GM12878 (cell line): ENCODE data around the gene FAM3B. TPM values are rescaled to one million over a fixed set of nuclear protein-coding genes. Genes with fewer than 3 reads are reported as not detected.

Experiments
- ATAC-seq: fragments of 200-7000 bp; cut with Tn5 transposase; 3 replicates; pipeline ENCODE4 v1.9.1; 2020; ENCODE audit warnings: mild to moderate bottlenecking, moderate library complexity
- BruUV-seq: library from RNA; stranded (reverse); fragments of 400-500 nt; replicated peaks from 2 replicates; lab custom pipeline; 2021; lab: Mats Ljungman, UMichigan
- CTCF ChIA-PET: fragments of 300-600 bp; sonication (Branson Sonifier 250); formaldehyde crosslinking; extraction: SDS; loops from one replicate; lab custom pipeline; 2021; ENCODE audit warnings: inconsistent platforms; lab: Yijun Ruan, JAX
- POLR2A ChIA-PET: fragments of 350-600 bp; formaldehyde crosslinking; extraction: SDS; loops from one replicate; lab custom pipeline; 2021; ENCODE audit warnings: inconsistent platforms; lab: Charles Lee
- RAD21 ChIA-PET: fragments of 300-600 bp; sonication (Branson Sonifier 250); formaldehyde crosslinking; loops from one replicate; lab custom pipeline; 2023; ENCODE audit warnings: antibody characterized with exemption; ENCODE audit not compliant: unreplicated experiment; lab: Charles Lee
- SMC1A ChIA-PET: fragments of 300-600 bp; sonication (Branson Sonifier 250); formaldehyde crosslinking; loops from one replicate; lab custom pipeline; 2023; ENCODE audit not compliant: unreplicated experiment, uncharacterized antibody; lab: Charles Lee
- DNase-seq: peaks from one replicate; pipeline ENCODE4 v3.0.0-alpha.2; 2011; ENCODE audit warnings: low read depth, low spot score
- FAIRE-seq: peaks from 3 replicates; lab custom pipeline; 2011; peaks lifted over from hg19 to GRCh38; lab: Jason Lieb, UNC
- H2AFZ ChIP-seq: 2 replicates; pipeline ENCODE4 v1.6.0; 2011; ENCODE audit warnings: low read depth, low read length, control low read depth; ENCODE audit not compliant: control insufficient read depth
- H3K27ac ChIP-seq: 2 replicates; pipeline ENCODE4 v1.5.1; 2011; ENCODE audit warnings: control low read depth; ENCODE audit not compliant: control insufficient read depth, insufficient read depth
- H3K27me3 ChIP-seq, 2 experiments: replicated peaks in 1 of 2; 2 replicates each; pipeline versions ENCODE4 v1.6.0 to v1.6.1; 2011; ENCODE audit warnings: low read length in 1 of 2; ENCODE audit not compliant: control insufficient read depth in 2 of 2, insufficient read depth in 2 of 2
- H3K36me3 ChIP-seq, 2 experiments: 2 replicates each; pipeline ENCODE4 v1.5.1; 2011; ENCODE audit warnings: low read length in 1 of 2; ENCODE audit not compliant: control insufficient read depth in 2 of 2, insufficient read depth in 2 of 2
- H3K4me1 ChIP-seq: 2 replicates; pipeline ENCODE4 v1.6.1; 2011; ENCODE audit warnings: mild to moderate bottlenecking, low read length, moderate library complexity, mixed read lengths; ENCODE audit not compliant: control insufficient read depth, insufficient read depth
- H3K4me2 ChIP-seq: 2 replicates; pipeline ENCODE4 v1.6.0; 2011; ENCODE audit warnings: control low read depth; ENCODE audit not compliant: control insufficient read depth, insufficient read depth
- H3K4me3 ChIP-seq: fragments of 200-600 bp; sonication (generic); 2 replicates; pipeline ENCODE4 v1.5.1; 2016
- H3K79me2 ChIP-seq: 2 replicates; pipeline ENCODE4 v1.6.0; 2011; ENCODE audit warnings: low read length; ENCODE audit not compliant: control insufficient read depth, insufficient read depth
- H3K9ac ChIP-seq: 2 replicates; pipeline ENCODE4 v1.8.0; 2011; ENCODE audit warnings: low read length, control low read depth, mixed read lengths; ENCODE audit not compliant: control insufficient read depth, insufficient read depth
- H3K9me3 ChIP-seq: replicated peaks from 3 replicates; pipeline ENCODE4 v1.5.1; 2011; ENCODE audit warnings: mild to moderate bottlenecking, low read length; ENCODE audit not compliant: control insufficient read depth, insufficient read depth
- H4K20me1 ChIP-seq: 2 replicates; pipeline ENCODE4 v1.6.0; 2011; ENCODE audit not compliant: control insufficient read depth, insufficient read depth
- NFYB ChIP-seq: IDR thresholded peaks from 2 replicates; pipeline ENCODE4 v1.6.1; 2011; ENCODE audit warnings: low read depth, mild to moderate bottlenecking, low read length, improper control_type of control experiment, moderate library complexity; ENCODE audit not compliant: insufficient read depth
- POU2F2 ChIP-seq: IDR thresholded peaks from 3 replicates; pipeline ENCODE4 v1.6.1; 2011; ENCODE audit warnings: low read depth, mild to moderate bottlenecking, low read length, borderline replicate concordance
- STAT3 ChIP-seq: IDR thresholded peaks from 2 replicates; pipeline ENCODE4 v1.6.1; 2011; ENCODE audit warnings: low read depth, low read length, improper control_type of control experiment
- ZZZ3 ChIP-seq: IDR thresholded peaks from 2 replicates; pipeline ENCODE4 v1.6.1; 2011; ENCODE audit warnings: low read depth; ENCODE audit not compliant: control insufficient read depth, insufficient read length
- WGBS: methylation state at CpG from one replicate; pipeline ENCODE4 v1.1.6; 2016; ENCODE audit warnings: low lambda C conversion rate; ENCODE audit not compliant: insufficient replicate concordance, insufficient coverage; ENCODE audit errors: missing lambda C conversion rate; 5-methylcytosine and 5-hydroxymethylcytosine counted together
- in situ Hi-C: fragments of 300-500 bp; cut with MboI; formaldehyde crosslinking; loops from 9 replicates; pipeline ENCODE4 v1.14.3; 2018; ENCODE audit warnings: mixed read lengths
- intact Hi-C: fragments of 100-400 bp; cut with micrococcal nuclease; formaldehyde crosslinking; loops from one replicate; pipeline ENCODE4 v1.14.2; 2022; ENCODE audit not compliant: unreplicated experiment
- polyA plus RNA-seq, 11 experiments: library from polyadenylated mRNA; depleted of rRNA in 4 of 11; unstranded in 6 of 11; stranded (reverse) in 5 of 11; fragments of >200 nt; fragmentation: Nextera tagmentation in 4 of 11; fragmentation: Illumina TruSeq in 1 of 11; extraction: Ambion mirVana in 4 of 11; extraction: Trizol in 1 of 11; gene quantifications; 1 replicate in 1 of 11; 2 replicates in 10 of 11; pipeline versions ENCODE4 v1.2.1 to v1.2.3, GENCODE V29; 2011 to 2016; ENCODE audit warnings: inconsistent platforms in 2 of 11, missing spikeins in 2 of 11, low read depth in 1 of 11
- total RNA-seq, 4 experiments: library from RNA; depleted of rRNA in 3 of 4; stranded (reverse); fragments of >200 nt in 3 of 4; fragmentation: Illumina TruSeq in 1 of 4; extraction: Trizol in 1 of 4; gene quantifications; 2 replicates each; pipeline versions ENCODE4 v1.2.1 to v1.2.3, GENCODE V29; 2013 to 2021
- TF ChIP-seq, protein P1 (sequence below): fragments of 450-650 bp; IDR thresholded peaks from 2 replicates; pipeline ENCODE4 v1.6.1; 2017; ENCODE audit warnings: low read depth, mild to moderate bottlenecking, moderate library complexity

FAM3B gene
- total and polyA plus RNA-seq, 10 of the 15 experiments (the other 5 are each of a cell fraction or from before 2014, with no cell fraction given): 0.12 TPM; not detected in 9

DNA sequence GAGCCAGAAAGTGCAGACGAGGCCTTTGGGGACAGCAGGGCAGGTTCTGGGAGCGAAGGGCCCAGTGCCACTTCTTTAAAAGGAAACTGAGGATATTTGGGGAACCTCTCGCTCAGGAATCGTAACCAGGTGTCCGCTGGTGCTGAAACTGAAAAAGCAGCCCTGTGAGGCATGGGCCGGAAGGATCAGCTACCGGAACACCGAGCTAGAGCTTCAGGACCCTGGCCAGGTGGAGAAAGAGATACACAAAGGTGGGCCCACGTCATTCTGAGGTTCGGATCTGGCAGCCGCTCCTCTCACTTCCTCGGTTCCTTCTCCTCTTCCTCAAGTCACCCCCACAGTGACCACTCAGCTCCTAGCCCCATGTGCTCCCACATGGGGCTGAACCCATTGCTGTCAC, 63.3 kb downstream of the FAM3B start:
- no peaks in the 10 kb centered on the region; the same call in 1 of the 2 replicates for H4K20me1 ChIP-seq
- intact Hi-C loops (no loop called here), in situ Hi-C loops (no loop called here)
- ChIA-PET POLR2A (no interaction called here), CTCF (interaction anchor here (0.9 kb wide), 1 partner anchor 97 kb away, joined by 3 read pairs; no protein-coding TSS in a partner anchor), SMC1A (no interaction called here), RAD21 (no interaction called here)
- peaks cover under 1% of the 10 kb centered on the region; the same call in 1 of the 2 replicates for H3K79me2 ChIP-seq
- no peak overlapping the region for H2AFZ ChIP-seq
- DNase-seq (no peak), ATAC-seq (no peak), FAIRE-seq (no peak)
- no peaks in the 10 kb centered on the region for H3K9me3 ChIP-seq
- H3K9ac ChIP-seq: no peak overlapping the region
- no peaks in the 10 kb centered on the region; the same call in 1 of the 2 replicates for H3K4me1 ChIP-seq
- no peak overlapping the region for H3K4me2 ChIP-seq
- TF ChIP-seq POU2F2: no peak
- TF ChIP-seq, protein P1, sequence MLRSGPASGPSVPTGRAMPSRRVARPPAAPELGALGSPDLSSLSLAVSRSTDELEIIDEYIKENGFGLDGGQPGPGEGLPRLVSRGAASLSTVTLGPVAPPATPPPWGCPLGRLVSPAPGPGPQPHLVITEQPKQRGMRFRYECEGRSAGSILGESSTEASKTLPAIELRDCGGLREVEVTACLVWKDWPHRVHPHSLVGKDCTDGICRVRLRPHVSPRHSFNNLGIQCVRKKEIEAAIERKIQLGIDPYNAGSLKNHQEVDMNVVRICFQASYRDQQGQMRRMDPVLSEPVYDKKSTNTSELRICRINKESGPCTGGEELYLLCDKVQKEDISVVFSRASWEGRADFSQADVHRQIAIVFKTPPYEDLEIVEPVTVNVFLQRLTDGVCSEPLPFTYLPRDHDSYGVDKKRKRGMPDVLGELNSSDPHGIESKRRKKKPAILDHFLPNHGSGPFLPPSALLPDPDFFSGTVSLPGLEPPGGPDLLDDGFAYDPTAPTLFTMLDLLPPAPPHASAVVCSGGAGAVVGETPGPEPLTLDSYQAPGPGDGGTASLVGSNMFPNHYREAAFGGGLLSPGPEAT: no peak
- TF ChIP-seq STAT3: no peak
- TF ChIP-seq NFYB: no peak
- no peak for TF ChIP-seq ZZZ3
- no peak overlapping the region for H3K27ac ChIP-seq
- peaks cover 11 to 21% of the 10 kb centered on the region in 2 experiments; a peak in 3 of 4 replicates for H3K36me3 ChIP-seq
- H3K4me3 ChIP-seq: no peak overlapping the region
- H3K27me3 ChIP-seq: no peaks in the 10 kb centered on the region
- BruUV-seq: no TSS peak
- 93% methylated on average over 11 of the region's 12 CpGs for WGBS

DNA sequence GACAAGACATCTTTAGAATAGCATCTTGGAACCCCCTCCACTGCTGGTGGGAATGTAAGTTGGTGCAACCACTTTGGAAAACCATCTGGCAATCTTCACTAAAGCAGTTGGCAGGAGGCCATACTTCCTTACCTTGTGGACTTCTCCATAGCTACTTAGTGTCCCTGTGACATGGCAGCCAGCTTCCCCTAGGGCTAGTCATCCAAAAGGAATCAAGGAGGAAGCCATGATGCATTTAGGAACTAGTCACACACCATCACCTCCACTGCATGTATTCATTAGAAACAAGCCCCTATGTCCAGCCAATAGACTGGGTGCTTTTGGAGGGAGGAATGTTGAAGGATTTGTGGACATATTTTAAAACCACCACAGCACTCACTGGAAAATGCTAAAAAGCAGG, 65.1 kb downstream of the FAM3B start:
- no peak overlapping the region for H3K9ac ChIP-seq
- RAD21 ChIA-PET: no interaction called here
- H3K79me2 ChIP-seq: no peaks in the 10 kb centered on the region
- no peaks in the 10 kb centered on the region for H3K27me3 ChIP-seq
- no TSS peak for BruUV-seq
- in situ Hi-C loops: no loop called here
- H2AFZ ChIP-seq: no peak overlapping the region
- FAIRE-seq (no peak), DNase-seq (no peak), ATAC-seq (no peak)
- H3K4me2 ChIP-seq: no peak overlapping the region
- intact Hi-C loops: no loop called here
- CTCF ChIA-PET: interaction anchor here (0.5 kb wide), 1 partner anchor 23 kb away, joined by 4 read pairs; no protein-coding TSS in a partner anchor
- no peaks in the 10 kb centered on the region for H3K4me1 ChIP-seq
- no peak for TF ChIP-seq STAT3
- POLR2A ChIA-PET: interaction anchor here (0.7 kb wide), 1 partner anchor 64 kb away, joined by 3 read pairs; no protein-coding TSS in a partner anchor
- no peaks in the 10 kb centered on the region for H3K9me3 ChIP-seq
- SMC1A ChIA-PET: interaction anchor here (1.2 to 2.2 kb wide), 2 partner anchors 10 to 12 kb away, joined by 4 to 8 read pairs; no protein-coding TSS in a partner anchor
- no peaks in the 10 kb centered on the region for H4K20me1 ChIP-seq
- no peak overlapping the region for H3K4me3 ChIP-seq
- no peak overlapping the region for H3K27ac ChIP-seq
- peaks cover 11 to 25% of the 10 kb centered on the region in 2 experiments; a peak in 3 of 4 replicates for H3K36me3 ChIP-seq
